GM19240 (cell line): ENCODE measurements around the gene CYP4X1.
"Not testable (repeated sequence)": the region's sequence is repeated elsewhere in the genome, so short reads cannot be mapped to it uniquely, and the experiment has no call there.

Experiments
- DNase-seq: peaks from one replicate; pipeline ENCODE4 v3.0.0; 2011; ENCODE audit warnings: low spot score; ENCODE audit not compliant: insufficient read length

The CYP4X1 gene, protein sequence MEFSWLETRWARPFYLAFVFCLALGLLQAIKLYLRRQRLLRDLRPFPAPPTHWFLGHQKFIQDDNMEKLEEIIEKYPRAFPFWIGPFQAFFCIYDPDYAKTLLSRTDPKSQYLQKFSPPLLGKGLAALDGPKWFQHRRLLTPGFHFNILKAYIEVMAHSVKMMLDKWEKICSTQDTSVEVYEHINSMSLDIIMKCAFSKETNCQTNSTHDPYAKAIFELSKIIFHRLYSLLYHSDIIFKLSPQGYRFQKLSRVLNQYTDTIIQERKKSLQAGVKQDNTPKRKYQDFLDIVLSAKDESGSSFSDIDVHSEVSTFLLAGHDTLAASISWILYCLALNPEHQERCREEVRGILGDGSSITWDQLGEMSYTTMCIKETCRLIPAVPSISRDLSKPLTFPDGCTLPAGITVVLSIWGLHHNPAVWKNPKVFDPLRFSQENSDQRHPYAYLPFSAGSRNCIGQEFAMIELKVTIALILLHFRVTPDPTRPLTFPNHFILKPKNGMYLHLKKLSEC

DNA sequence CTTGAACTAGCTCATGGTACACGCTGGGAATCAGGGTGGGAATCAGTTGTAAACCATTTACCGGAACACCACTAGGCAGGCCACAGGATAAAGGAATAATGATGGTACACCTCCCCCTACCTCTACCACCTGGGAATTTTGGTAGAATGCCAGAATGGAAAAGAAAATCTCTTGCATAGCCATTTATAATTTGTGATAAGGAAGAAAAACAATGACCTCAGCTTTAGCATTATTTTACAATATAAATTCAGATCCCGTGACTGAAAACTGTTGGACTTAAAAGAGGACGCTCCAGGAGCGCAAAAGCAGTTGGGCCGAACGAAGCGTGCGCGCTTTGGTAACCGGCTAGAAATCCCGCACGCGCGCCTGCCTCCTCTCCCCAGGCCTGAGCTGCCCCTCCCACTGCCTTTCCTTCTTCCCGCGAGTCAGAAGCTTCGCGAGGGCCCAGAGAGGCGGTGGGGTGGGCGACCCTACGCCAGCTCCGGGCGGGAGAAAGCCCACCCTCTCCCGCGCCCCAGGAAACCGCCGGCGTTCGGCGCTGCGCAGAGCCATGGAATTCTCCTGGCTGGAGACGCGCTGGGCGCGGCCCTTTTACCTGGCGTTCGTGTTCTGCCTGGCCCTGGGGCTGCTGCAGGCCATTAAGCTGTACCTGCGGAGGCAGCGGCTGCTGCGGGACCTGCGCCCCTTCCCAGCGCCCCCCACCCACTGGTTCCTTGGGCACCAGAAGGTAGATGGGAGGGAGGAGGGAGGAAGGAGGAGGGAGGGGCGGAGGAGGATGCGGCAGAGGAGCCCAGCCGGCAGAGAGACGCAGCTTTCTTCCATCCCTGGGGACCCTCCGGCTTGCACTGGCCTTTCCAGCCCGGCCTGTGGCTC lies at the start of gene CYP4X1:
TSS of gene CYP4X1 (plus strand) at position 402 of the 873 bp plus-strand sequence. CDS start at position 551, 149 bp downstream.
- DNase-seq = no peak

DNA sequence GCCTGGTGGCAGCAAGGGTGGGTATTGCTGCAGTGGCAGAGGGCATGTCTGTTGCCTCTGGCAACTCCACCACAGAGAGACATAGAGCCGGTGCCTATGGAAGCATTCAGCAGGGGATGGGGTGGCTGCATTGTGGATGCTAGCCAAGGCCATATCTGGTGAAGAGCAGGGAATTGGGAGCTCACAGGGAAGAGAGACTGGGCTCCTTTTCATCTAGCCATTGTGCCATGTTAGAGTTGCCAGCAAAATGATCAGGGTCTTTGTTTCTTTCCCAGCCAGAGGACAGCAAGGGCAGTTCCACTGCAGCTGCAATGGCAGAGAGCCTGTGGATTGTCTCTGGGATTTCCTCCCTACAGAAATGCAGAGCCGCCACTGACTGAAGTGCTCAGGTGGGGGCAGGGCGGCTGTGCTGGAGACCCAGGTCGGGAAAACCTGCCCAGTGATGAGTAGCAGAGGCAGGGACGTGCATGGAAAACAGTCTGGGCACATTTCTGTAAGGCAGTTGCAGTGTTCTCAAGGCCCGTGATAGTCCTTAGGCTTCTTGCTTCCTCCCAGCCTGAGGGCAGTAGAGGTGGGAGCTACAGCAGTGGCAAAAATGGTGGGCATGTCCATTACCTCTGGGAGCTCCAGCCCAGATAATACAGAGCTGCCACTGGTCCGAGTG lies 40.2 kb upstream of the CYP4X1 start:
- DNase-seq = no peak

DNA sequence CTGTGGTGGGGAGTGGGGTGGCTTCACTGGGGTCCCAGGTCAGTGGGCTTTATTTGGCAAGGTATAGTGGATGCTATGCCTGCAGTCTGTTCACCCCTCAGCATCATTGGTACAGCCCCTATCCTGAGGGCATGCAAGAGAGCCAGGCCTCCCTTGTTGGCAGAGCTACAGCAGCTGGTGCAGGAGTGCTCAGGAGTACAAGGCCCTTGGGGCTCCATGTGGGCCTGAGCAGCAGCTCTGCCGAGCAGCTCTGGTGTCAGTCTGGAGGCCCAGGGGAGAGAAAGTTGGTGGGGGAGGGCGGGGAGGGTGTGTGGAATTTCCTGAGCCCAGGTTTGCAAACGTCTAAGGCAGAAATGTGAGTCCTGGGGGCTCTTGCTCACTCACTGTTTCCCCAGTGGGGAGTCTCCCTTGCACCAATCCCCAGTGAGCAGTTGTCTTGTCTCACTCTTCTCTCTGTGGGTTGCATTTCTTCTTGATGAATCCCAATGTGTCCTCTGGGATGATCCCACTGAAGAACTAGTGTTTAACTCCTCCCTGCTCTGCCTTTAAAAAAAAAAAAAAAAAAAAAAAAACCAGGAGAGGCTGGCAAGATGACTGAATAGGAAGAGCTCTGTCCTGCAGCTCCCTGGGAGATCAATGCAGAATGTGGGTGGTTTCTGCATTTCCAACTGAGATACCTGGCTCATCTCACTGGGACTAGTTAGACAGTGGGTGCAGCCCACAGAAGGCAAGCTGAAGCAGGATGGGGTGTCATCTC lies 39.5 kb upstream of the CYP4X1 start:
- no peak for DNase-seq

DNA sequence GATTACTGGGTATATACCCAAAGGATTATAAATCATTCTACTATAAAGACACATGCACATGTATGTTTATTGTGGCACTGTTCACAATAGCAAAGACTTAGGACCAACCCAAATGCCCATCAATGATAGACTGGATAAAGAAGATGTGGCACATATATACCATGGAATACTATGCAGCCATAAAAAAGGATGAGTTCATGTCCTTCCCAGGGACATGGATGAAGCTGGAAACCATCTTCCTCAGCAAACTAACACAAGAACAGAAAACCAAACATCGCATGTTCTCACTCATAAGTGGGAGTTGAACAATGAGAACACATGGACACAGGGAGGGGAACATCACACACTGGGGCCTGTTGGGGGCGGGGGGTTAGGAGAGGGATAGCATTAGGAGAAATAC lies 32.9 kb upstream of the CYP4X1 start:
- DNase-seq = not testable (repeated sequence)

DNA sequence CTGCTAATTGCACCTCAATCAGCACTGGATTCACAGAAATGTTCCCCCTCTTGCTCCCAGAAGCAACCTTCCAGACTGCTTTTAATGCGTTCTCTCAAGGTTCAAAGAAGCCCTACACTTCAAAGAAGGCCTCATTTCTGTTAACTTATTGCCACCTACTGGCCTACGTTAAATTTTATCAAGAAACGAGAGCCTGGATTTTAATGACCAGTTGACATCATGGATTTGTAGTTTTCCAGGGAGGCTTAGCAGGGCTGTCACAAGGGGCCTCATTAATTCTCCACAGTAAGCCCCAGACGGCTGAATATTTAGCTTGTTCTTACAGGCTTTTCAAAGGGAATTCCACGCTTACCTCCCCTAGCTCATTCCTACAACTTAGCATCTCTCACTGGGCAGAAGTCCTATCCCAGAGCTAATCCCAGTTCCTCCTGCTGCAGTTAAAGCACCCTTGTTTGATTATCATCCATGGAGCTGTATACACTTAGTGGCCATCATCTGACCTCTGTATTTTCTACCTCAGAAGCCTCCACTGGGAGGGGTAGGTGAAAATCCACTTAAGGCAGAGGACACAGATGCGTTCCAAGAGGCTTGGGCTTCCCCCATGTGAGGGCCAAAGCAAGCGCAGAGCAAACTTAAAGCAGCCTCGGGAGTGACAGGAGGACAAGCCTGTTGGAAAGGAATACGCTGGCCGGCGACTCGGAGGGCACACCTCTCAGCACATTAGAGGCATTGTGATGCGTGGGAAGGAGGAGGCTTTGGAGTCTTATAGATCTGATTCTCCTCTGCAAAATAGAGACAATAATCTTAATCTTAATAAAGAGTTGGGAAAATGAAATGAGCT lies 32.2 kb upstream of the CYP4X1 start:
- no peak for DNase-seq

DNA sequence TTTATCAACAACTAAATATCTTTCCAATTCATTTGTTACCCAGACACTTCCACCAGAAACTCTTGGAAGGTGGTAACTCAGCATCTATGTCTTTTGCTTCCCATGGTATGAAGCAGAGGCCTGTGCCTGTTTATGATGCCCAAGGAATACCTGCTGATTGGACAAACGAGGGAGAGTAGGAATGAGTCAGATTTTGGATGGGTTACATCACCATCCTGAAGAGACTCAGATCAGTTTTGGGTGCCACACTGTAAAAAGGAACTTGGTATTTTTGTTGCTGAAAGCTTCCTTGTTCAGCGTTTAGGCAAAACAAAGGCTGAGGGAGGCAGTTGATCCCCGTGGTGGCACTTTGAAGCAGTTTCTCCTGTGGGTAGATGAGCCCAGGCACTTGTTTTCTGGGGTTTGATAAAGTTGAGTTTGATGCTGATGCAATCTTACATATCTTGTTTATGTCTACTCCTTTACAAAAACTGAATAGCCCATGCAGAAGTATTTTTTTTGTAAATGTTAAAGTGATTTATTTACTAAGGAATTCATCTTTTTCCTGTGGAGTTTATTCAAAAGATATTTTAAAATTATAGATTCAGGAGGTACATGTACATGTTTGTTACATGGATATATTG lies 26.7 kb upstream of the CYP4X1 start:
- no peak for DNase-seq

DNA sequence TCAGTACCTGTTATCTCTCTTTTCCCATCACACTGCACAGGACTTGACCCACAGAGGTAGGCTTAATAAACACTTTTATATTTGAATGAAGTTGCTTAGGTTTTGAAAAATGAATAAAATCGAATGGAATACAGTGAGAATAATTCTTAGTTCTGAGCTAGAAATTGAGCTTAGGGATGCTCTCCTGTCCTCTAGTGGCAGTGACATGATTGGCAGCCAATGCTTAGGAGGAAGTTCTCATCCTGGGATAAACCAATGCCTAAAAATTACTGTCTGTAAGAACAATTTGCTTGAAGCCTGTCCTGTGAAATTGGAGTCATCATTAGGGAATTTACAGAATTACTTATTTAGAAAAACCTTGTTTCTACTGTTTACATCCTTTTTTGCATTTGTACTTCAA lies 21.3 kb upstream of the CYP4X1 start:
- DNase-seq = no peak

DNA sequence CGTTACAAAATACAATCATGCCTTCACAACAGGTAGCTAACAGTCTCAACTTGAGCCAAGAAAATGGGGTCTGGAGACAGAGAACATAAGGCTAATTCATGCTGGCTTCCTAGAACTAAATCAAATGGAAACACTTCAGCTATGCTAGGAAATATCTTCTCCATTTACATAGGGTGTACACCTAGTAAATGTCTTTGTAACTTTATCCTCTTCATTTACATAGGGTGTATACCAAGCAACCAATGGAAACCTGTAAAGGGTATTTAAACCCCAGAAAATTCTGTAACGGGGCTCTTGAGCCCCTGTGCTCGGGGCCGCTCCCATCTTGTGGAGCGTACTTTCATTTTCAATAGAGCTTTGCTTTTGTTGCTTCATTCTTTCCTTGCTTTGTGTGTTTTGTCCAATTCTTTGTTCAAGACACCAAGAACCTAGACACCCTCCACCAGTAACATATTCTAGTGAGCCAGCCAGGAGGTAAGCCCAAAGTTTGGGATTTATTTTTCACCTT lies 19.5 kb upstream of the CYP4X1 start:
- DNase-seq = no peak

GRCh38 chr1:47006437-47006836 lies 17.0 kb upstream of the CYP4X1 start:
- not testable (repeated sequence) for DNase-seq

- no peak for DNase-seq
Measured at GRCh38 chr1:47013293-47013692, 10.2 kb upstream of the CYP4X1 start.

- no peak for DNase-seq
Measured at GRCh38 chr1:47021070-47021469, 2.4 kb upstream of the CYP4X1 start.

GRCh38 chr1:47024141-47024801 lies 802 bp downstream of the CYP4X1 start:
- no peak for DNase-seq

DNA sequence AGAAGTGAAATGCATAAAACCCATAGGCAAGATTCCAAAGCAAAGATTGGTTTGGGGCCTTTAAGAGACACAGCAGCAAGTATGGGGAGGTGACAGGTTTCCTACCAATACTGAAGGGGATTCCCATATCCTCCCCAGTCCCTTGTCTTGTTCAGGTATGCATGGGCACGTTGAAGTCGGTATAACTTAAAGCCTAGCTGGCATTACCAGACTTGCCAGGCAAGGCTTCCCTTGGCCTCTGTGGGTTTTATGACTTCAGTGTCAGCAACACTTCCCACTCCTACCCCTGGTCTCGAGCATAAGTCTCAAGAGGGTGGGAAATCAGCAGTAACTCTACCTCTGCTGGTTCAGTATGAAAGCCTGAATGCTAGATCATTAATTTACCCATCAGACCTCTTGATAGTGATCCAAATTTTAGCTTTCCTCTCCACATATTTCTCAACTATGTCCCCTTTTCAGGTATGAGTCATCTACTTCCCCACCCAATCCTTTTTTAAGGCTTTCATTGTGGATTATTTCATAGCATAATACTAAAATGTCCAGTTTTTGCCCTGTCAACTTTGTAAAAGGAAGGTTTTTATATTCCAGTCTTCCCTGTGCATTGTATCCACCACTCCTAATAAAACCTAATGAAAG lies 6.8 kb downstream of the CYP4X1 start:
- DNase-seq = no peak

- DNase-seq = no peak
Measured at GRCh38 chr1:47031059-47031458, 7.6 kb downstream of the CYP4X1 start.

GRCh38 chr1:47031585-47031984 lies 8.1 kb downstream of the CYP4X1 start:
- DNase-seq = no peak

DNA sequence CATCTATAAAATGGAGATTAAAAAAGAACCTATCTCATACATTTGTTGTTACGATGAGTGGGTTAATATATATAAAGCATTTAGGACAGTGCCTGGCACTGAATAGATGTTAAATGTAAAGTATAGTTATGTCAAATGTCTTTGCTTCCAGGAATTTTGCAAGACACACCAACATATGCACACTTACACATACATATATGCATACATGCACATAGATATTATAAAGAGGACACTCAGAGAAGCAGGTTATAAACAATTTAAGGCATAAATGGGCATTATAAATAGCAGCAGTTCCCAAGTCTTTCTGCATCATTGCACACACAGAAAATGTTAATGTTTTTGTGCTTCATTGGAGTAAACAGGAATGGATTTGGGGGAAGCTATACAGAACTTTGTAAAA lies 13.3 kb downstream of the CYP4X1 start:
- no peak for DNase-seq

GRCh38 chr1:47059376-47059775 lies 35.9 kb downstream of the CYP4X1 start:
- DNase-seq = no peak

DNA sequence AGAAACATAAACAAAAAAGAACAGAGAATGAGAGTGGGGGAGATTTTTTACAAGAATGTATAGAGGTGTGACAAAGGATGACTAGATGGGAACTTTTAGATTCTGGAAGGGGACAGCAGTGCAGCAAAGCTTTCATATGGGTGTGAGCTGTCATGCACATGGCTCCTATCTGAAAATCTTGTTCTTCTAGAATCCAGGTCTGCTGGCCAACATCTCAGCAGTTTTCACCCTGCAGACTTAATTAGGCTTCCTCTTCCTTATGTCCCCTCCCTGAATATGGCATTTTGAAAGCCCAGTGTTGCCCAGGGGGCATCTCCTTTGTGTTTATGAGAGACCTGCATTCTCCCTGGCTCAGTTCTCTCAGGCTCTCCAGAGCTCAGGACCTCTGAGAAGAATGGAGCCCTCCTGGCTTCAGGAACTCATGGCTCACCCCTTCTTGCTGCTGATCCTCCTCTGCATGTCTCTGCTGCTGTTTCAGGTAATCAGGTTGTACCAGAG lies 43.7 kb downstream of the CYP4X1 start, which contains the start of gene CYP4Z1:
TSS of gene CYP4Z1 (plus strand) at position 135 of the 498 bp plus-strand sequence. CDS start at position 395, 260 bp downstream.
- no peak for DNase-seq
